H1 (cell line): ENCODE results near the gene ZPR1. TPM values are rescaled to one million over a fixed set of nuclear protein-coding genes. Genes with fewer than 3 reads are reported as not detected.

Experiments
- CREB1 ChIP-seq: IDR thresholded peaks from 2 replicates; pipeline ENCODE4 v1.6.1; 2012; ENCODE audit warnings: inconsistent platforms
- SIRT6 ChIP-seq: IDR thresholded peaks from one replicate; pipeline ENCODE4 v1.7.1; 2012; ENCODE audit warnings: low read length, inconsistent platforms
- TAF1 ChIP-seq: IDR thresholded peaks from 2 replicates; pipeline ENCODE4 v1.6.1; 2011; ENCODE audit warnings: mild to moderate bottlenecking, low read depth, low read length
- TBP ChIP-seq: IDR thresholded peaks from 2 replicates; pipeline ENCODE4 v1.6.1; 2011; ENCODE audit warnings: low read depth, low read length, improper control_type of control experiment
- polyA plus RNA-seq, 7 experiments: library from polyadenylated mRNA; depleted of rRNA in 3 of 7; stranded (reverse) in 5 of 7; unstranded in 2 of 7; fragments of >200 nt in 5 of 7; fragments of 200-250 nt in 2 of 7; gene quantifications; 1 replicate in 5 of 7; 2 replicates in 1 of 7; 4 replicates in 1 of 7; pipeline versions ENCODE4 v1.2.1 to v1.2.3, GENCODE V29; 2011 to 2013; ENCODE audit warnings: missing spikeins in 2 of 7, mixed read lengths in 2 of 7
- total RNA-seq: library from RNA; stranded (reverse); fragmentation: NEBNext Ultra II Directional; extraction: Animal tissue kit (Norgen Biotek cat#: 25700); gene quantifications from 2 replicates; pipeline ENCODE4 v1.2.1, GENCODE V29; 2021
- TF ChIP-seq, protein P1 (sequence below): IDR thresholded peaks from 2 replicates; pipeline ENCODE4 v1.6.1; 2012; ENCODE audit warnings: inconsistent platforms

Gene ZPR1
- total and polyA plus RNA-seq, 2 of the 8 experiments (the other 6 are each of a cell fraction or from before 2014, with no cell fraction given): 36.7 to 70.5 TPM

GRCh38 chr11:116791002-116791812, 3.4 kb upstream of the ZPR1 start (continued):
- TF ChIP-seq TBP (0 out of 2 replicates have a peak, but pooled peaks have one; percentile 29), CREB1 (peak; percentile 67), TAF1 (0 out of 2 replicates have a peak, but pooled peaks have one; percentile 29), SIRT6 (no peak)
- TF ChIP-seq, protein P1, sequence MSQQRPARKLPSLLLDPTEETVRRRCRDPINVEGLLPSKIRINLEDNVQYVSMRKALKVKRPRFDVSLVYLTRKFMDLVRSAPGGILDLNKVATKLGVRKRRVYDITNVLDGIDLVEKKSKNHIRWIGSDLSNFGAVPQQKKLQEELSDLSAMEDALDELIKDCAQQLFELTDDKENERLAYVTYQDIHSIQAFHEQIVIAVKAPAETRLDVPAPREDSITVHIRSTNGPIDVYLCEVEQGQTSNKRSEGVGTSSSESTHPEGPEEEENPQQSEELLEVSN: no peak; the same call in 1 of the 2 replicates
